ENCODE results near the gene RANBP6. TPM values are rescaled to one million over a fixed set of nuclear protein-coding genes. Genes with fewer than 3 reads are reported as not detected.
"Not testable (repeated sequence)": the region's sequence is repeated elsewhere in the genome, so short reads cannot be mapped to it uniquely, and the experiment has no call there.

Gene RANBP6
- 7.5 TPM for total RNA-seq

GRCh38 chr9:6015278-6016157, at the start of gene RANBP6:
Gene RANBP6 (minus strand): TSS chr9:6015624. CDS start chr9:6015607, 17 bp downstream.
- ATAC-seq: peak; percentile 98

- not testable (repeated sequence) for ATAC-seq
Observed at GRCh38 chr9:6063146-6063545, 47.7 kb upstream of the RANBP6 start.

- no peak for ATAC-seq
Observed at GRCh38 chr9:6055666-6056065, 40.2 kb upstream of the RANBP6 start.

- peak; percentile 95 for ATAC-seq
Observed at GRCh38 chr9:6055216-6055615, 39.8 kb upstream of the RANBP6 start.

- peak; percentile 59 for ATAC-seq
Observed at GRCh38 chr9:6054280-6055099, 39.1 kb upstream of the RANBP6 start.

GRCh38 chr9:6052293-6052919, 37.0 kb upstream of the RANBP6 start:
- ATAC-seq: peak; percentile 72

- ATAC-seq: no peak
Observed at GRCh38 chr9:6051511-6051950, 36.1 kb upstream of the RANBP6 start.

GRCh38 chr9:6049798-6050197, 34.4 kb upstream of the RANBP6 start:
- peak; percentile 78 for ATAC-seq

- ATAC-seq: no peak
Observed at GRCh38 chr9:6048039-6048438, 32.6 kb upstream of the RANBP6 start.

GRCh38 chr9:6047020-6047419, 31.6 kb upstream of the RANBP6 start:
- ATAC-seq: no peak

GRCh38 chr9:6045364-6045763, 29.9 kb upstream of the RANBP6 start:
- no peak for ATAC-seq

- ATAC-seq: no peak
Observed at GRCh38 chr9:6040077-6040476, 24.7 kb upstream of the RANBP6 start.

GRCh38 chr9:6036391-6036790, 21.0 kb upstream of the RANBP6 start:
- no peak for ATAC-seq

GRCh38 chr9:6034954-6035353, 19.5 kb upstream of the RANBP6 start:
- peak; percentile 97 for ATAC-seq

GRCh38 chr9:6029604-6030274, 14.3 kb upstream of the RANBP6 start:
- ATAC-seq: no peak

GRCh38 chr9:6024035-6024554, 8.7 kb upstream of the RANBP6 start:
- ATAC-seq: peak; percentile 52

- ATAC-seq: not testable (repeated sequence)
Observed at GRCh38 chr9:6016975-6017374, 1.6 kb upstream of the RANBP6 start.

GRCh38 chr9:6014670-6015270, 654 bp downstream of the RANBP6 start:
- peak; percentile 78 for ATAC-seq

GRCh38 chr9:6008169-6008979, 7.0 kb downstream of the RANBP6 start:
- peak; percentile 93 for ATAC-seq

GRCh38 chr9:6007770-6008168, 7.7 kb downstream of the RANBP6 start:
- ATAC-seq: peak; percentile 83

Data from esophagus mucosa (tissue), 1 donor.